ENCODE data around the gene TENT5D.
"Not testable (repeated sequence)": the region's sequence is repeated elsewhere in the genome, so short reads cannot be mapped to it uniquely, and the experiment has no call there.

TENT5D gene

GRCh38 chrX:80420147-80420546, at the start of gene TENT5D:
Gene TENT5D, plus strand, starts transcription at chrX:80420447. Its CDS starts 22,093 bp downstream, at chrX:80442540.
- no peak for DNase-seq (ENCODE audit: low read depth in 2 of 3, low spot score in 2 of 3)

GRCh38 chrX:80385651-80386050, 34.6 kb upstream of the TENT5D start:
- DNase-seq (ENCODE audit: low read depth in 2 of 3, low spot score in 2 of 3), result not testable (repeated sequence)

GRCh38 chrX:80388206-80388605, 32.0 kb upstream of the TENT5D start:
- no peak for DNase-seq (ENCODE audit: low read depth in 2 of 3, low spot score in 2 of 3)

GRCh38 chrX:80412042-80412441, 8.2 kb upstream of the TENT5D start:
- no peak for DNase-seq (ENCODE audit: low read depth in 2 of 3, low spot score in 2 of 3)

GRCh38 chrX:80423000-80423399, 2.8 kb downstream of the TENT5D start:
- no peak for DNase-seq (ENCODE audit: low read depth in 2 of 3, low spot score in 2 of 3)

- DNase-seq (ENCODE audit: low read depth in 2 of 3, low spot score in 2 of 3), result no peak
These were observed 3.5 kb downstream of the TENT5D start for GRCh38 chrX:80423744-80424143.

- DNase-seq (ENCODE audit: low read depth in 2 of 3, low spot score in 2 of 3), result no peak
These were observed 10.7 kb downstream of the TENT5D start for GRCh38 chrX:80430826-80431504.

- no peak for DNase-seq (ENCODE audit: low read depth in 2 of 3, low spot score in 2 of 3)
These were observed 11.2 kb downstream of the TENT5D start for GRCh38 chrX:80431505-80431832.

GRCh38 chrX:80432441-80432840, 12.2 kb downstream of the TENT5D start:
- no peak for DNase-seq (ENCODE audit: low read depth in 2 of 3, low spot score in 2 of 3)

GRCh38 chrX:80432863-80433262, 12.6 kb downstream of the TENT5D start:
- no peak for DNase-seq (ENCODE audit: low read depth in 2 of 3, low spot score in 2 of 3)

GRCh38 chrX:80468166-80468565, 47.9 kb downstream of the TENT5D start:
- DNase-seq (ENCODE audit: low read depth in 2 of 3, low spot score in 2 of 3), result not testable (repeated sequence)

- no peak for DNase-seq (ENCODE audit: low read depth in 2 of 3, low spot score in 2 of 3)
These were observed 51.3 kb downstream of the TENT5D start for GRCh38 chrX:80471582-80471981.

GRCh38 chrX:80485543-80485942, 65.3 kb downstream of the TENT5D start:
- DNase-seq (ENCODE audit: low read depth in 2 of 3, low spot score in 2 of 3), result no peak

- no peak for DNase-seq (ENCODE audit: low read depth in 2 of 3, low spot score in 2 of 3)
These were observed 66.1 kb downstream of the TENT5D start for GRCh38 chrX:80486299-80486698.

- no peak for DNase-seq (ENCODE audit: low read depth in 2 of 3, low spot score in 2 of 3)
These were observed 68.9 kb downstream of the TENT5D start for GRCh38 chrX:80489166-80489565.

Measured in activated CD8-positive, alpha-beta memory T cell treated with anti-CD3 and anti-CD28 coated beads for 48 hours (primary cell).